HEK293T (cell line): Measurements from ENCODE around the gene OTOP3.

Experiments
- ARNT ChIP-seq: fragments of 450-650 bp; IDR thresholded peaks from 2 replicates; pipeline ENCODE4 v1.6.1; 2017; ENCODE audit warnings: mild to moderate bottlenecking
- FOXA1 ChIP-seq: fragments of 450-650 bp; IDR thresholded peaks from 2 replicates; pipeline ENCODE4 v1.6.1; 2016; ENCODE audit warnings: mild to moderate bottlenecking
- FOXM1 ChIP-seq: fragments of 450-650 bp; IDR thresholded peaks from 2 replicates; pipeline ENCODE4 v1.6.1; 2017; ENCODE audit warnings: mild to moderate bottlenecking, borderline replicate concordance
- SP1 ChIP-seq: fragments of 450-650 bp; IDR thresholded peaks from 2 replicates; pipeline ENCODE4 v1.6.1; 2017
- SUZ12 ChIP-seq: fragments of 450-650 bp; IDR thresholded peaks from 2 replicates; pipeline ENCODE4 v1.6.1; 2016; ENCODE audit warnings: mild to moderate bottlenecking
- TARDBP ChIP-seq: fragments of 450-650 bp; IDR thresholded peaks from 2 replicates; pipeline ENCODE4 v1.6.1; 2016

- no peak for TF ChIP-seq SP1
- no peak for TF ChIP-seq SUZ12
- no peak for TF ChIP-seq ARNT
- TF ChIP-seq FOXM1 = no peak
- no peak for TF ChIP-seq TARDBP
- no peak for TF ChIP-seq FOXA1
These were observed 60.1 kb downstream of the OTOP3 start for GRCh38 chr17:74995847-74996246.
